NCI-H524 treated with DMSO at 0.1 percent for 48 hours (cell line): Measurements from ENCODE around the gene SEC16B.

Experiments used
- DNase-seq: peaks from one replicate; lab custom pipeline; 2025; lab: John Stamatoyannopoulos, UW

The SEC16B gene

GRCh38 chr1:177937931-177938330, 31.9 kb downstream of the SEC16B start:
- DNase-seq = no peak

GRCh38 chr1:177937174-177937770, 32.6 kb downstream of the SEC16B start:
- no peak for DNase-seq

DNA sequence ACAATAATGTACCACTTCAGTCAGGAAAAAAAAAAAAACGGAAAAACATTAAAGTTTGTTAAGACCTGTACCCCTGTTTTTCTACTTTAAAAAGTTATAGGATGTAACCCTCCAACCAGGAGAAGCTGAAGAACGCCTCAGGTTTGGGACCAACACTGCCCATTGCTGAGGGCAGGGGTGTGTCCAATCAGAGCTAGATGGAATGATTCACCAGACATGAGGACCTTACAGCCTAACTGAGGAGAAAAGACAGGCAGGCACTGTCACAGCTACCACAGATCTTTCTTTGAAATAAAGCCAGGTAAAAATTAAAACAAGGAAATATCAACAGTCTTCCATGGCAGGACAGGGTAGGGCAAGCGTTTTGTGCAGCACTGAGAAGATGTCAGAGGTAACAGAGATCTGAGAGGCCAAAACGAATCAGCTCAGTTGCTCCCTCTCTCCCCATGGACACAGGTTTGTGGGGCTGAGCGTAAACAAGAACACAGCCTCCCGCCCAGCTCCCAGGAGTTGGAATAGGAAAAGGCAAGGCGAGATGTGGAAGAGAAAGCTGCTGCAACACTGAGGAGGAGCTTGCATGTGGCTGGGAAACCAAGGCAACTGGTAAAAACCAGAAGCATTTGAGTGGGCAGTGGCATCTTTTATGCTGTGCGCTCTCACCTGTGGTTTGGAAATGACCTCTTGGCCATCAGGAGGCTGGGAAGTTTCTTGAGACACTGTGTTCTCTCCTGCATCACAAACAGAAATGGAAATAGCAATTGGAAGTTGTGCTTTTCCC, 34.0 kb downstream of the SEC16B start:
- no peak for DNase-seq

GRCh38 chr1:177934927-177935326, 34.9 kb downstream of the SEC16B start:
- no peak for DNase-seq

GRCh38 chr1:177934461-177934860, 35.4 kb downstream of the SEC16B start:
- DNase-seq = no peak

- no peak for DNase-seq
Measured at GRCh38 chr1:177933881-177934280, 36.0 kb downstream of the SEC16B start.

DNA sequence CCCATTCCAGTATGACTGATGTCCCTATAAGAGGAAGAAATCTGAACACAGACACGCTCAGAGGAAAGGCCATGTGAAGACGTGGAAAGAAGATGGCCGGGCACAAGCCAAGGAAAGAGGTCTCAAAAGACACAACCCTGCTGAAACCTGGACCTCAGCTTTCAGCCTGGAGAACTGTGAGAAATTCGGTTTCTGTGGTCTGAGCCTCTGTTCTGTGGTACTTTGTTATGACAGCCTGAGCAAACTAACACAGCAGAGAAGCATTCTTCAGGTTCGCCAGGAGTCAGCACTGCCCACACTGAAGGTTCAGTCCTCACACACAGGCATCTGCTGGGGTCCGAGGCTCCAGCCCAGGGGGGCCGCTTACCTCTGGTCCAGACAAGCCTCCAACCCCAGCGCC, 37.7 kb downstream of the SEC16B start:
- no peak for DNase-seq

GRCh38 chr1:177928952-177929351, 40.9 kb downstream of the SEC16B start:
- DNase-seq = no peak

- DNase-seq = no peak
Measured at GRCh38 chr1:177928194-177928593, 41.7 kb downstream of the SEC16B start.

GRCh38 chr1:177927021-177927596, 42.7 kb downstream of the SEC16B start:
- DNase-seq = no peak

DNA sequence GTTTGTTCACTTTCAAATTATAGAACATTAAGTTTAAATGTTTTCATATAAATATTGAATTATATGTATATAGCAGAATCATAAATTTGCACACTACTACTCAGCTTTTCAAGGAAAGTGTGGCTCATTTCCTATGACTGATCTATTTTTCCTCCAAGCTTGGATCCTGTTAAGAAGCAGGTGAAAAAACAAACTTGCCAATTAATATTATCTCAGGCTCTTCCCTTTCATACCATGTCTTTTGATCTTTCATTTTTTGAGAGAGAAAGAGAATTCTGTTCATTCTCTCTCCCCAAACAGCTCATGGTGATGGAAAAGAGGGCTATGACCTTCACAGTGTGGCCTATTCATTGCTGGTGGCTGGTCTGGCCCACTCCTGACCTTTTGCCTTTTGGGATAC, 43.7 kb downstream of the SEC16B start:
- DNase-seq = no peak

GRCh38 chr1:177925006-177925405, 44.9 kb downstream of the SEC16B start:
- DNase-seq = peak; percentile 78

GRCh38 chr1:177923441-177923840, 46.4 kb downstream of the SEC16B start:
- no peak for DNase-seq

DNA sequence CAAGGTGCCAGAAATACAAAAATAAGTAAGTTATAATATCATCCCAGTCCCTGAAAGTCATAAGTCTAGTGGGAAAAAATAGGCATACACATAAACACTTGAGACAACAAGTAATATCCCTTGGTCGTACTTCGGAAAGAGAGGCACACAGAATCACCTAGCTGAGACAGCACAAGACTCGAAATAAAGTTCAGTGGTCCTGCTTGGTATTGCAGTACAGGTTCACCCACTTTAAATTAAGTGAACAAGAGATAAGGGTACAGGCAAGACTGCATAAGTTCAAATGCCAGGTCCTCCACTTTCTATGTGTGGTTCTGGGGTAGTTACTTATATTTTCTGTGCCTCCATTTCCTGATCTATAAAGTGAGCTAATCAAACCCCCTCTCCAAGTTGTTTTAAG, 47.6 kb downstream of the SEC16B start:
- DNase-seq = no peak

GRCh38 chr1:177921590-177921989, 48.3 kb downstream of the SEC16B start:
- no peak for DNase-seq

- DNase-seq = no peak
Measured at GRCh38 chr1:177920091-177920490, 49.8 kb downstream of the SEC16B start.

DNA sequence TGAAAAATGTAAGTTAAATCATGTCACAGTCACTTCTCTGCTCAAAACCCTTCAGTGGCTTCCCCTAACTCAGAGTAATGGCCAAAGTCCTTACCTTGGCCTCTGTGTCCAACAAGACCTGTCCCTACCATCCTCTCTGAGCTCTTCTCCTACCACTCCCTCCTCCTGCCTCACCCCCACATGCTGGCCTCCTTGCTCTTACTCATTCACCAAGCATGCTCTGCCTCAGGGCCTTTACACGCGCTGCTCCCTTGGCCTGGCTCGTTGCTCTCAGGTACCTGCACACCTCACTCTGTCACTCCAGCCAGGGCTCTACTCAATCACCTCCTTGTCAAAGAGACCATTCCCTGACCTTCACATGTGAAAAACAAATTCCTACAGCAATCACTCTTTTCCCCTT, 54.2 kb downstream of the SEC16B start:
- no peak for DNase-seq

- DNase-seq = no peak
Measured at GRCh38 chr1:177914603-177915002, 55.3 kb downstream of the SEC16B start.

DNA sequence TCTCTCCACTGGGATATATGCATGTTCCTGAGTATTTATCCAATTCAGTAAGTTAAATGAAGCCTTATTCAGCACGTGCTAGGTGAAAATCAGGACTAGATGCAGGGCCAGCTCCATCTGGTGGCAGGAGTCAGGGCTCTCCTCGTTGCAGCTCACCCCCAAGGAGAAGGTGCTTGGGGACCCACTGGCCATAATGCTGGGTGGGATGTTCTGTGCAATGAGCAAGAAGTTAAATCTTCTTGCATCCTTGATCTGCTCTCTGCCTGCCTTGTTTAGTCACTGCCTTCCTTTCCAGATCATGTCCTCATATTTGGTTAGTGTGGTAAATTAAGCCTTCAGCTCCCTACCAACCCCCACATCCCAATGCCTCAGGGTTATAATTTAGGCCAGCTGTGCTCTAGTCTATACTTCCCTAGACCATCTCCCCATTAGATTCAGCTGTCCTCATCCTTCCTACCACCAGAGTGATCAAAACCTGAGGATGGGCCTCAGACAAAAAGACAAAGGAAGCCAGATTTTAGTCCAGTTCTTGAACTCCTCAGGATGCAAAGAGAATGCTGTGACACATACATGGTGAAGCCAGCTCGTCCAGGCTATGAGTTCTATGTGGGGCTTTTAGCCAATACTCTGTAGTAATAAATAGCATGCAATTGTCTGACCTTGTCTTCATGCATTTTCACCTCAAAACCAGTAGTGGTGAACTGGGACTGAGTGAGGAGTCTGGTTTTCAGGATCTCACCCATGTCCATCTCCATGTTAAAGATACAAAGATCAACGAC, 55.9 kb downstream of the SEC16B start:
- DNase-seq = peak; percentile 7

- DNase-seq = no peak
Measured at GRCh38 chr1:177912991-177913390, 56.9 kb downstream of the SEC16B start.

DNA sequence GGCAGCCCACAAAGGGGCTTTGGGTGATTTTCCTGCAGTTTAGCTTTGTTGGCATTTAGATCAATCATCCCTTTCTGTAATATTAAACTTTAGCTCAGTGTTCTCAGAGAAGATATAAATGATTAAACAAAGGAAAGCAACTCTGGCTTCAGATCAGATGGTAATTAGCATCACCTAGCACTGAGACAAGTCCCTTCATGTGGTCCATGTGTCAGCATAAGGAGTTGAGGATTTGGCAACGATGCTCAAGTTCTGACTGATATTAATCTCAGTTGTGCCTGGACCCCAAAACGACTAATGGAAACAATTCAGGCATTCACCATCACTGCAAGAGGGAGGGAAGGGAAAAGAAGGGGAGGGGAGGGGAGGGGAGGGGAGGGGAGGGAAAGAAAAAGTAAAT, 60.4 kb downstream of the SEC16B start:
- DNase-seq = no peak

DNA sequence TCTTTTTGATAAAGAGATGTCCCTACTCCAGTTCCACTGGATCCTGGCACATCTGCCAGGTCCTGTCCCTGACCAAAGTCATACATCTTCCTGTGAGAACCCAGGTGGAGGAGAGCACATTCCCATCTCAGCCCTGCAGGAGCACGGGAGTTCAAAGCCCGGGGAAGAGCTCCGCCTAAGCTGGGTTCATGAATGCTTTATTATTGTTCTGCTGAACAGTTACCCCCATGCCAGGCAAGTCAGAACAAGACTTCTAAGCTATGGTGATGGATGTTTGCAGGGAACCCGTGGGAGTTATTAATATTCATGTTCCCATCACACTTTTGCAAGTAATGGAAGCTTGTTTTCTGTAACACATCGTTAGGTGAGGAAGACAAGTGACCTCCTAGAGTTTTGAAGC, 62.9 kb downstream of the SEC16B start:
- no peak for DNase-seq

DNA sequence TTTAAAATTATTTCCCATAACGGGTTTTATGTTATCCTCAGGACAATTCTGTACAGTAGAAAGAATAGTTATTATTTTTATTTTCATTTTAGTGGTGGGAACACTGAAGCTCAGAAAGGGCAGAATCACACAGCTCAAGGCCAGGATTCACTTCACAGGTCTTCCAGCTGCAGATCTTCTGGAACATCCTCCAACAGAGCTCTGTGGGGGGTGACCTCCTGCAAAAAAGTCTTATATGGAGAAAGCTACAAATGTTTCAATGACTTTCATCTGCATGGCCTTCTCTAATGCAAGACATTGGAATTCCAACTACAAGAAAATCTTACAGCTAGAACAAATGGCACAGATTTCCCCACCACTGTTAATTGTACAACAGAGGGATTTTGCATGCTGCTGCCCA, 64.2 kb downstream of the SEC16B start:
- no peak for DNase-seq
